GM19035 (cell line): ENCODE results near the gene PCK1.
"Not testable (repeated sequence)": the region's sequence is repeated elsewhere in the genome, so short reads cannot be mapped to it uniquely, and the experiment has no call there.

Source experiments
- ATAC-seq: cut with Tn5 transposase; IDR thresholded peaks from one replicate; pipeline ENCODE4 v1.9.1; 2021; ENCODE audit not compliant: unreplicated experiment

Gene PCK1

GRCh38 chr20:57560554-57561355 is at the start of gene PCK1:
Gene PCK1 (plus strand): TSS chr20:57561110. CDS start chr20:57561412, 302 bp downstream.
- no peak for ATAC-seq

DNA sequence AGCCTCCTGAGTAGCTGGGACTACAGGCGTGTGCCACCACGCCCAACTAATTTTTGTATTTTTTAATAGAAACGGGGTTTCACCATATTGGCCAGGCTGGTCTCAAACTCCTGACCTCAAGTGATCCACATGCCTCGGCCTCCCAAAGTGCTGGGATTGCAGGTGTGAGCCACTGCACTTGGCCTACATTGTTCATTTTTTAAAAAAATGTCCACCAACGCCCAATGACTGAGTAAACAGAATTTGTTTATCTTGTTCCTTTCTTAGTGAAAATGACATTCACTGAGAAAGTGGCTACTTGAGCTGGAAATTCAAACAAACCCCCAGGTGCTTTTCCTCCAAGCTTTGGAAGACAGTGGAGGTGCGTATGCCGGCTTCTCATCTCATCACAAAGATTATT is 49.2 kb upstream of the PCK1 start:
- ATAC-seq: not testable (repeated sequence)

DNA sequence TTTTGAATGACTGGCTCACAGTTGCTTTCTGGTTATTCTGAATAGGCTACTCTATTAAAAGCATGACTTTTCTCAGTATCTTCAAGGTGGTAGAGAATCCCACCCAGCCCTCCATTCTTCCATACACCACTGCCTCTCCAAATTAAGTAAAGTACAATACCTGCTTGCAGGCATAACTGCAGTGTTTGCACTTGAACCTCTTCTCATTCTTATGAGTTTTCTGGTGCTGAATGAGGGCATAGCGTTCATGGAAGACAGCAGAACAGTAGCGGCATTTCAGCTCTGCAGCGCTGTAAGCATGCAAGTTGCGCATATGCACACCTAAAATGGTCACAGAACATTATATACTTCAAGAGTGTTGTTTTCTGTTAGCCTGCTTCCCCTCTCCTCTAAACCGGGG is 48.5 kb upstream of the PCK1 start:
- no peak for ATAC-seq

GRCh38 chr20:57513199-57513598 is 47.7 kb upstream of the PCK1 start:
- ATAC-seq: no peak

DNA sequence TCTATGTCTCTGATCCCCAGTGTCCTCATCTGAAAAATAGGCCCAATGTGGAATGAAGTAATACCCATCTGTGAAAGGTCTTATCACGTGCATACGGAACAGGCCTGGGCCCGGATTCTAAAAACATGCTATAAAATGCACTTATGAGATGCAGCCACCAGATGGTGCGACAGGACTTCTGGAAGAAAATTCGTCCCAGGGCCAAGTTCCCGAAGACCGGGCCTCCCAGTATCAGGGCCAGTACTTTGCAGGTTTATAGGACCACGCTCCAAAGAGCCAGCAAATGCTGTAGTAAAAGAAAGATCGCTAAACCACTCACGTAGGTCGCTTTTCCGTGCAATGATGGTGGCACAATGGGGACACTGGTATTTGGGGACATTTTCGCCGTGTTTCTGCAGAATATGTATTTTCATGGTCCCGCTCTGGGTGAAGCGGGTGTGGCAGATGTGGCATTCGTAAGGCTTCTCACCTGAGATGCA is 46.6 kb upstream of the PCK1 start:
- no peak for ATAC-seq

- ATAC-seq: no peak
Measured at GRCh38 chr20:57517904-57518303, 43.0 kb upstream of the PCK1 start.

- ATAC-seq: no peak
Measured at GRCh38 chr20:57522380-57523140, 38.4 kb upstream of the PCK1 start.

- ATAC-seq: no peak
Measured at GRCh38 chr20:57523782-57524181, 37.1 kb upstream of the PCK1 start.

DNA sequence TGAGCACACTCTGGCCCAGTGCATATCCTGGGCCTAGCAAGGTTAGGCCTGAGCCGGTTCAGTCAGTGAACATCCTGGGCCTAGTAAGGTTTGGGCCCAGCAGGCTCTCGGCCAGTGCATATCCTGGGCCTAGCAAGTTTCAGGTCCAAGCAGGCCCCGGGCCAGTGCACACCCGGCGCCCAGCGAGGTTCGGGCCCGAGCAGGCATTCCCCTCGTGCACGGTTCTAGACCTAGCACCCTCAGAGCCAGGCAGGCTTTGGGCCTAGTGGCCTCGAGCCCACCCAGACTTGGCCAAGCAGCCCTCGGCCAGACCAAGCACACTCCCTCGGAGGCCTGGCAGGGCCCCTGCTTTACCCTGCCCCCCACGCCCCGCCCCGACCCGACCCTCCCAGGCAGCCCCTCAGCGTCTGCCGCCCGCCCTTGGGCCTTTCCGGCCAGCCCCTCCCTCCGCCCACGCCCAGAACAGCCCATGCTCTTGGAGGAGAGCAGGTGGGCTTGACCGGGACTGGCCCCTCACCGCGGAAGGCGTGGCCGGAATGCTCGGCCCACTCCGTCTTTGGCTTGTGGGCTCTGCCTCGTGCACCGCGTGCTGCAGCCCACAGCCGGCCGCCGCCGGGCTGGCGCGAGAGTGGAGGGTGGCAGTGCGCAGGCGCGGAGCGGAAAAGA is 36.3 kb upstream of the PCK1 start, which contains the start of gene CTCFL:
Gene CTCFL (minus strand): TSS at position 630 of the 666 bp plus-strand sequence. CDS start 935 bp downstream, outside the sequence.
- no peak for ATAC-seq

GRCh38 chr20:57525328-57526086 is 35.4 kb upstream of the PCK1 start:
- ATAC-seq: no peak

GRCh38 chr20:57526087-57526884 is 34.6 kb upstream of the PCK1 start:
- no peak for ATAC-seq

GRCh38 chr20:57526885-57527460 is 33.9 kb upstream of the PCK1 start:
- no peak for ATAC-seq

GRCh38 chr20:57527728-57528127 is 33.2 kb upstream of the PCK1 start:
- no peak for ATAC-seq

DNA sequence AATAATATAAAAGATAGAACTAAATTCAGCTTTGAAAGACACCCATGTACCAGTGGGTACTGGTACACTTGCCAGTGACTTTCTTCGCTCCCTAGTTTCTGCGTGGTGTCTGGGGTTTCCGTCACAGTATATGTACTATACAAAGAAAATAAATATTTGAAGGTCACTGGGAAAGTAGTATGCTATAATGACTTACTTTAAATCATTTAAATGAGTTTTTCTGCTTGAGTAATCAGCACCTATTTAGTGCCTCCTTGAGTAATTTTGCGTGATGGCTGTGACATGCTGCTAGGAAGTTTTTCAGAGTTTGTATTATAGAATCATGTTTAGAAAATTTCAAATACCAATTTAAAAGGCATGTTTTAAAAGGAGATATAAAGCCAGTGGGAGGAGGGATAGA is 32.8 kb upstream of the PCK1 start:
- ATAC-seq: no peak

GRCh38 chr20:57529160-57529585 is 31.7 kb upstream of the PCK1 start:
- ATAC-seq: no peak

- no peak for ATAC-seq
Measured at GRCh38 chr20:57529810-57530209, 31.1 kb upstream of the PCK1 start.

- no peak for ATAC-seq
Measured at GRCh38 chr20:57530327-57530981, 30.5 kb upstream of the PCK1 start.

- ATAC-seq: no peak
Measured at GRCh38 chr20:57532104-57532503, 28.8 kb upstream of the PCK1 start.

DNA sequence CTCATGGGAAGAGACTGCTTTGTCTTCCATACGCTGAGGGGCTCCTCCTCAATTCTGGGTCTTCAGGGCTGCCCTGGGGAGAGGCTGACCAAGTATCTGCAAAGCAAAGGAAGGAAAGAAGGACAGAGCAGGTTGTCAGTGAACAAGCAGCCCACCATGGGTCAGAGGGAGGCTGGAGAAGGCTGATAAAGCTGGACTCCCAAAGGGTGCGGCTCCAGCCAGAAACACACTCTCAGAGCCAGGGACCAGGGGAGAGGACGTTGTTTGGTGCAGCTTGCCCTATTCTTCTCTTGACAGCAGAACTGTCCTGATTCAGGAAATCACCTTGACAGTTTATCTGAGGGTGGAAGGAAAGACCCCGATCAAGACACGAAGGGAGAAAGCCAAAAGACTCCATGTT is 25.6 kb upstream of the PCK1 start:
- ATAC-seq: no peak
